Activated CD4-positive, alpha-beta T cell treated with anti-CD3 and anti-CD28 coated beads, Interleukin-2, amount 10 ng/mL, durations not matched to agents 24 days and 14 days (primary cell): ENCODE data around the gene TMEM115. TPM values are rescaled to one million over a fixed set of nuclear protein-coding genes. Genes with fewer than 3 reads are reported as not detected.

Source experiments
- DNase-seq: peaks from one replicate; pipeline ENCODE4 v3.0.0; 2022
- H3K27ac Mint-ChIP-seq: one replicate; pipeline ENCODE4 v1.8.0; 2022; ENCODE audit warnings: mild to moderate bottlenecking, mixed read lengths
- H3K27me3 Mint-ChIP-seq: one replicate; pipeline ENCODE4 v1.8.0; 2022; ENCODE audit warnings: mixed read lengths
- H3K36me3 Mint-ChIP-seq: one replicate; pipeline ENCODE4 v1.8.0; 2022; ENCODE audit warnings: low read depth, mild to moderate bottlenecking, mixed read lengths
- H3K4me1 Mint-ChIP-seq: one replicate; pipeline ENCODE4 v1.8.0; 2021; ENCODE audit warnings: mixed read lengths
- H3K4me3 Mint-ChIP-seq: one replicate; pipeline ENCODE4 v1.8.0; 2022; ENCODE audit warnings: mild to moderate bottlenecking, moderate library complexity, mixed read lengths
- H3K9me3 Mint-ChIP-seq: one replicate; pipeline ENCODE4 v1.8.0; 2021; ENCODE audit warnings: mixed read lengths
- intact Hi-C: fragments of 100-400 bp; cut with micrococcal nuclease; formaldehyde crosslinking; loops from one replicate; pipeline ENCODE4 v1.15.1; 2023
- total RNA-seq: library from RNA; stranded (reverse); gene quantifications from 2 replicates; pipeline ENCODE4 v1.2.3, GENCODE V29; 2022

The TMEM115 gene
- total RNA-seq, 1 donor from 2014 or later = 20.3 TPM

GRCh38 chr3:50354186-50354764 lies 5.0 kb downstream of the TMEM115 start:
- Mint-ChIP-seq H3K27me3 (no peaks in the 10 kb centered on the region), H3K4me1 (peaks cover 46% of the 10 kb centered on the region), H3K4me3 (no peak overlapping the region), H3K9me3 (no peaks in the 10 kb centered on the region), H3K36me3 (peaks cover 44% of the 10 kb centered on the region), H3K27ac (no peak overlapping the region)
- intact Hi-C loops = no loop called here
- DNase-seq = no peak

GRCh38 chr3:50353245-50354004 lies 5.9 kb downstream of the TMEM115 start:
- Mint-ChIP-seq H3K4me3 (no peak overlapping the region), H3K9me3 (no peaks in the 10 kb centered on the region), H3K27ac (no peak overlapping the region), H3K27me3 (no peaks in the 10 kb centered on the region), H3K36me3 (peaks cover 48% of the 10 kb centered on the region), H3K4me1 (peaks cover 48% of the 10 kb centered on the region)
- DNase-seq = no peak
- intact Hi-C loops = no loop called here

- Mint-ChIP-seq H3K9me3 (no peaks in the 10 kb centered on the region), H3K27me3 (no peaks in the 10 kb centered on the region), H3K27ac (no peak overlapping the region), H3K4me3 (no peak overlapping the region), H3K36me3 (peaks cover 49% of the 10 kb centered on the region), H3K4me1 (peaks cover 46% of the 10 kb centered on the region)
- intact Hi-C loops = no loop called here
- no peak for DNase-seq
Observed at GRCh38 chr3:50352781-50353180, 6.5 kb downstream of the TMEM115 start.

GRCh38 chr3:50351323-50351697 lies 8.0 kb downstream of the TMEM115 start:
- no peaks in the 10 kb centered on the region for H3K27me3 Mint-ChIP-seq
- H3K27ac Mint-ChIP-seq = peak overlapping the region; percentile 97
- H3K4me1 Mint-ChIP-seq = peaks cover 37% of the 10 kb centered on the region
- intact Hi-C loops = loop anchor here (1.0 to 2.0 kb wide), 4 partner anchors 8 to 217 kb away; partner anchors contain the start of genes HEMK1, HYAL3, NAA80 and TMEM115
- peaks cover 41% of the 10 kb centered on the region for H3K36me3 Mint-ChIP-seq
- DNase-seq = no peak
- peak overlapping the region; percentile 95 for H3K4me3 Mint-ChIP-seq
- H3K9me3 Mint-ChIP-seq = no peaks in the 10 kb centered on the region

- peaks cover 40% of the 10 kb centered on the region for H3K4me1 Mint-ChIP-seq
- intact Hi-C loops = loop anchor here (1.0 to 2.0 kb wide), 5 partner anchors 9 to 218 kb away; partner anchors contain the start of genes HEMK1, HYAL3, NAA80 and RASSF1
- H3K36me3 Mint-ChIP-seq = peaks cover 40% of the 10 kb centered on the region
Observed at GRCh38 chr3:50350527-50351322, 8.6 kb downstream of the TMEM115 start, which contains the start of the genes CYB561D2 and NPRL2. Gene CYB561D2, plus strand, starts transcription at chr3:50350862. Its CDS starts 572 bp downstream, at chr3:50351434. Gene NPRL2, minus strand, starts transcription at chr3:50350775. Its CDS starts 123 bp downstream, at chr3:50350652.

GRCh38 chr3:50350213-50350526 lies 9.2 kb downstream of the TMEM115 start:
- intact Hi-C loops = loop anchor here (1.0 to 2.0 kb wide), 4 partner anchors 10 to 219 kb away; partner anchors contain the start of genes HEMK1, HYAL3, NAA80 and RASSF1
- Mint-ChIP-seq H3K4me3 (peak overlapping the region; percentile 95), H3K27ac (peak overlapping the region; percentile 97), H3K27me3 (no peaks in the 10 kb centered on the region), H3K4me1 (peaks cover 41% of the 10 kb centered on the region), H3K9me3 (no peaks in the 10 kb centered on the region), H3K36me3 (peaks cover 35% of the 10 kb centered on the region)
- no peak for DNase-seq

More at GRCh38 chr3:50350527-50351322, 8.6 kb downstream of the TMEM115 start, which contains the start of the genes CYB561D2 and NPRL2:
- Mint-ChIP-seq H3K9me3 (no peaks in the 10 kb centered on the region), H3K27ac (peak within 1 kb of the TSS; percentile 97), H3K27me3 (no peaks in the 10 kb centered on the region), H3K4me3 (peak within 1 kb of the TSS; percentile 95)
- DNase-seq = peak; percentile 100

- H3K4me1 Mint-ChIP-seq = peaks cover 44% of the 10 kb centered on the region
- peak; percentile 91 for DNase-seq
- no peak overlapping the region for H3K27ac Mint-ChIP-seq
- no peak overlapping the region for H3K4me3 Mint-ChIP-seq
- intact Hi-C loops = loop anchor here (1.0 kb wide), 1 partner anchor 195 kb away; no protein-coding TSS in a partner anchor
- peaks cover 26% of the 10 kb centered on the region for H3K36me3 Mint-ChIP-seq
- H3K9me3 Mint-ChIP-seq = no peaks in the 10 kb centered on the region
- H3K27me3 Mint-ChIP-seq = no peaks in the 10 kb centered on the region
Observed at GRCh38 chr3:50347187-50347813, 12.0 kb downstream of the TMEM115 start.

- peak; percentile 95 for DNase-seq
- Mint-ChIP-seq H3K9me3 (no peaks in the 10 kb centered on the region), H3K36me3 (peaks cover 20% of the 10 kb centered on the region), H3K27ac (peak within 1 kb of the TSS; percentile 57), H3K4me3 (peak within 1 kb of the TSS; percentile 79), H3K4me1 (peaks cover 41% of the 10 kb centered on the region), H3K27me3 (no peaks in the 10 kb centered on the region)
- intact Hi-C loops = no loop called here
Observed at GRCh38 chr3:50345586-50346234, 13.6 kb downstream of the TMEM115 start, which contains the start of gene ZMYND10. Gene ZMYND10, minus strand, starts transcription at chr3:50345732. Its CDS starts 153 bp downstream, at chr3:50345579.

- intact Hi-C loops = no loop called here
- no peak overlapping the region for H3K4me3 Mint-ChIP-seq
- H3K9me3 Mint-ChIP-seq = no peaks in the 10 kb centered on the region
- no peak overlapping the region for H3K27ac Mint-ChIP-seq
- peak; percentile 62 for DNase-seq
- peaks cover 17% of the 10 kb centered on the region for H3K36me3 Mint-ChIP-seq
- H3K4me1 Mint-ChIP-seq = peaks cover 36% of the 10 kb centered on the region
- H3K27me3 Mint-ChIP-seq = no peaks in the 10 kb centered on the region
Observed at GRCh38 chr3:50345008-50345407, 14.3 kb downstream of the TMEM115 start.

GRCh38 chr3:50342813-50343633 lies 16.3 kb downstream of the TMEM115 start:
- intact Hi-C loops = no loop called here
- no peak overlapping the region for H3K4me3 Mint-ChIP-seq
- peaks cover 40% of the 10 kb centered on the region for H3K4me1 Mint-ChIP-seq
- no peaks in the 10 kb centered on the region for H3K9me3 Mint-ChIP-seq
- peaks cover 18% of the 10 kb centered on the region for H3K36me3 Mint-ChIP-seq
- peak overlapping the region; percentile 29 for H3K27ac Mint-ChIP-seq
- DNase-seq = peak; percentile 68
- H3K27me3 Mint-ChIP-seq = no peaks in the 10 kb centered on the region

- Mint-ChIP-seq H3K36me3 (peaks cover 17% of the 10 kb centered on the region), H3K27me3 (no peaks in the 10 kb centered on the region), H3K27ac (peak overlapping the region; percentile 19), H3K4me1 (peaks cover 39% of the 10 kb centered on the region), H3K4me3 (peak overlapping the region; percentile 54), H3K9me3 (no peaks in the 10 kb centered on the region)
- intact Hi-C loops = no loop called here
- peak; percentile 63 for DNase-seq
Observed at GRCh38 chr3:50341996-50342650, 17.2 kb downstream of the TMEM115 start.

GRCh38 chr3:50341537-50341936 lies 17.8 kb downstream of the TMEM115 start:
- H3K27ac Mint-ChIP-seq = peak overlapping the region; percentile 94
- intact Hi-C loops = no loop called here
- H3K36me3 Mint-ChIP-seq = peaks cover 19% of the 10 kb centered on the region
- no peak for DNase-seq
- H3K27me3 Mint-ChIP-seq = no peaks in the 10 kb centered on the region
- peak overlapping the region; percentile 85 for H3K4me3 Mint-ChIP-seq
- no peaks in the 10 kb centered on the region for H3K9me3 Mint-ChIP-seq
- H3K4me1 Mint-ChIP-seq = peaks cover 39% of the 10 kb centered on the region
